ENCODE results near the gene PDCD6IP.

- TF ChIP-seq CTCF (IDR thresholded peaks at IDR 0.05; ENCODE audit: low read length) (no peak), EZH2 (optimal IDR thresholded peaks at IDR 0.05; ENCODE audit: low read depth, low read length) (no peak)
Observed at GRCh38 chr3:33875680-33876079, 77.2 kb downstream of the PDCD6IP start.

Measured in MM.1S (cell line).